HG03575 (cell line): ENCODE data around the gene DDC.
A peak's percentile ranks its signal among the peaks of the same experiment; 100 is the strongest.

Source experiments
- ATAC-seq: cut with Tn5 transposase; IDR thresholded peaks from one replicate; pipeline ENCODE4 v1.9.1; 2021; ENCODE audit not compliant: unreplicated experiment, insufficient number of reproducible peaks, low FRiP score; ENCODE audit errors: extremely low read depth

DDC gene, protein sequence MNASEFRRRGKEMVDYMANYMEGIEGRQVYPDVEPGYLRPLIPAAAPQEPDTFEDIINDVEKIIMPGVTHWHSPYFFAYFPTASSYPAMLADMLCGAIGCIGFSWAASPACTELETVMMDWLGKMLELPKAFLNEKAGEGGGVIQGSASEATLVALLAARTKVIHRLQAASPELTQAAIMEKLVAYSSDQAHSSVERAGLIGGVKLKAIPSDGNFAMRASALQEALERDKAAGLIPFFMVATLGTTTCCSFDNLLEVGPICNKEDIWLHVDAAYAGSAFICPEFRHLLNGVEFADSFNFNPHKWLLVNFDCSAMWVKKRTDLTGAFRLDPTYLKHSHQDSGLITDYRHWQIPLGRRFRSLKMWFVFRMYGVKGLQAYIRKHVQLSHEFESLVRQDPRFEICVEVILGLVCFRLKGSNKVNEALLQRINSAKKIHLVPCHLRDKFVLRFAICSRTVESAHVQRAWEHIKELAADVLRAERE

DNA sequence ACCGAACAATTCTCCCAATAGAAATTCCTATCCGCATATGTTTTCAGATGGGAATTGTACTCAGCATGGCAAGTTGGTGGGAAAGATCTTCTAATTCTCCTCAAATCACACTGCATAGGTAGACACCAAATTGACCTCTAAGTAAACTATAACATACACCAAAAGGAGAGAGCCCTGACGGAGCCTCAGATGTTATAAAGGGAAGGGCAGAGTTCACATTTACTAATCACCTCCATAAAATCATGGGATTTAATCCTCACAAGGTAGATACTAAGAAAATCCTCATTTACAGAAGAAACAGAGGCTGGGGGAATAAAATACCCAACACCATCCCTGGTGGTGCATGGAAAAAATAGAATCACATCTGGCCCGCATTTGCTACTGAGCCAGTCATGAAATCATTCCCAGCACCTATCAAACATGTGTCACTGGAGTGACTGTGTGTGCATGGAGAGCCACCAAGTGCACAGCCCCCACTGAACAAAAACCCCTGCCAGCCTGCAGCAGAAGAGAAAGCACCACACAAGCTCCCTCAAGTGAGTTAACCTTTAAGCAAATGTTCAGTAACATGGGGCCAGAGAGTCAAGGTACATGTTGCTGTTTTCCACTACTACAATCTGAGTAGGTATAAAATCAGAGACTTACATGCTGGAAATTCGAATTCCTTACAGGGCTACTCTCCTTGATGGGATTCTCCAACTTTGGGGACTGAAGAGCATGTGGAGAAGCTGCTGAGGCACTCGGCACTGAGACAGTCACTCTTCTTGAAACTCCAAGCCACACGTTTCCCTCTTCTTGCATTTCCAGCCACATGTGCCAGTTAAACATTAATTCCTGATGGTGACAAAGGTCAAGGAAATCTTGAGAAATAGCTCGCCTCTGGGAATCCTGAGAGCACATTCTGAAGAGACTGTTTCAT is at the start of gene DDC:
DDC (minus strand) TSS at position 766 of the 919 bp plus-strand sequence. CDS start 21,320 bp downstream, outside the sequence.
- no peak for ATAC-seq

DNA sequence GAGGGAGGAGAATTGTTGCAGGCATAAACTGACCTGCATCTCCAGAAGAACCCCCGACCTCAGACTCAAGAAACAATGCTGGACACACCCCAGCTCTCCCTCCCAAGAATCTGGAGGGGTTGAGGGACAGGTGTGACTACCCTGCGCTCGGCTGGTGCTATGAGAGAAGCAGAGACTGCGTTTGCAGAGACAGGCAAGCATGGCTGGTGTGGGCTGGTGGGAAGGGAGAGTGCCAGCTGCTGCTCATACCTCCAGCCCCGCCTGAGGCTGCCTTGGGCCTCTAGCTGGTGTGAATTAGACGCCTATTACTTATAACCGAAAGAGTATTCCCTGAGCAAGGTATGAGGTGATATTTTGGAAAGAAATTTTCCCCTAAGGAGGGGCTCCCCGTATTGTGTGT is 48.3 kb upstream of the DDC start:
- no peak for ATAC-seq

DNA sequence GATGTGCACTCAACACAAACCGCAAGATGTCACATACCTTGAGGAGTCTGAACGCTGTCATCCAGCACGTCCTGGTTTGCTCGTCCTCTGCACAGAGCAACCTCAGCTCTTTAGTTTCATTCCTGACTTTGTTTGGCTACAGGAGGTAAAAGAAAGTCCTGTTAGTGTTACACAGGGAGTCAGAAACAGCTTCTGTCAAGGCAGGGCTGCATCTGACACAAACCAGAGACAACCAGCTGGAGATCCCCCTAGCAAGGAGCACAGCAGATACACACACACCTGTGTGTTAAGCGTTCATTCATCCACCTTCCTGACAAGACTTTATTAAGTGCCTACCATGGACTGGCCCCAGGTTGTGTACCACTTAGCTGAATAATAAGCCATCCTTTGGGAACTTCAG is 47.5 kb upstream of the DDC start:
- ATAC-seq: no peak

DNA sequence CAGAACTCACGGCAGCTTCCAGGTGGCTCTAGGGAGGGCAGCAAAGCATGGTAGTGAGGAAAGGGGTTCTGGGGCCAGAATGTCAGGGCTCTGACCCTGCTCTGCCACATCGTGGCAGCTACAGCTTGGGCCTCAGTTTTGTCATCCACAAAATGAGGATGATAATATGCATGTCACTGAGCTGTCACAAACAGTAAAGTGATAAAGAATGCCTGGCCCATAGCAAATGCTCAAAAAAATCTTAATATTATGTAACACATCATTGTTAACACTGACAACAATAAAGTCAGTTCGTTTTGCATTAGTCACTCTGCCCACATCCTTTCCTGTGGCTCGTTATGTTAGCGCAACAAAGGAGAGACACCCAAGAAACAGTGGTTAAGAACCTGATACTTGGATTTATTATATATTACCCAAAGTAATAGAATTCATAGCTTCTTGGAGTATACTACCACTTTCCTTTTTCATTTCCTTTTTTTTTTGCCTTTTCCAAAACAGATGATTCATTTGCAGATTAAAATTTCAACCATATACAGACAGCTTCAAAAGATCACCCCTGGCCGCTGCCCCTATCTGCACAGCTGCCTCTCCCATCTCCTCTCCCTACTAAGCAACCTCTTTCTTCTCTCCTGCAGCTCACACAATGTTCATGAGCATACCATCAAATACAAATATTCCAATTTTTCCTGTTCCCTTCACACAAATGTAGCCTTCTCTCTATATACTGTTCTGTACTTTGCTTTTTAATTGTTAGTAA is 45.5 kb upstream of the DDC start:
- ATAC-seq: peak; percentile 45

DNA sequence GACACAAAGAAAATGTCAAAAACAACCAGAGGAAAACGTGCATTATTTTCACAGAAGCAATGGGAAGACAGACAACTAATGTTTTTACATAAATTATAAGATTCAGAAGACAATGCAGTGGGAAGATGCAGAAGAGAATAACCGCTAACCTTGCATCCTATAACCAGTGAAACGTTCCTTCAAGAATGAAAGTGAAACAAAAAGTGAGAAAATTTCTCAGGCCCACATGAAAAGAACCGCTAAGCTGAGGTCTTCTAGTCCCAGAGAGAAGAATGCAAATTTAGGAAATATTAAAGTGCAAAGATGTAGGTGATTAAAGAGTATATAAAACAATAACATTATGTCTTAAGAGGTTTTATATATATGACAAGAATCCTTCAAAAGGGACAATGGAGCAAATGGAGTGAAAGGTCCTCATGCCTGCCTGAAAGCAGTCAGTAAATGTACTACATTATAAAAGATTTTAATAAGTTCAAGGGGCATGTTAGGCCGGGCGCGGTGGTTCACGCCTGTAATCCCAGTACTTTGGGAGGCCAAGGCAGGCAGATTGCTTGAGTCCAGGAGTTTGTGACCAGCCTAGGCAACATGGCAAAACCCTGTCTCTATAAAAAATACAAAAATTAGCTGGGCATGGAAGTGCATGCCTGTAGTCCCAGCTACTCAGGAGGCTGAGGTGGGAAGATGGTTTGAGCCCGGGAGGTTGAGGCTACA is 43.1 kb upstream of the DDC start:
- no peak for ATAC-seq

DNA sequence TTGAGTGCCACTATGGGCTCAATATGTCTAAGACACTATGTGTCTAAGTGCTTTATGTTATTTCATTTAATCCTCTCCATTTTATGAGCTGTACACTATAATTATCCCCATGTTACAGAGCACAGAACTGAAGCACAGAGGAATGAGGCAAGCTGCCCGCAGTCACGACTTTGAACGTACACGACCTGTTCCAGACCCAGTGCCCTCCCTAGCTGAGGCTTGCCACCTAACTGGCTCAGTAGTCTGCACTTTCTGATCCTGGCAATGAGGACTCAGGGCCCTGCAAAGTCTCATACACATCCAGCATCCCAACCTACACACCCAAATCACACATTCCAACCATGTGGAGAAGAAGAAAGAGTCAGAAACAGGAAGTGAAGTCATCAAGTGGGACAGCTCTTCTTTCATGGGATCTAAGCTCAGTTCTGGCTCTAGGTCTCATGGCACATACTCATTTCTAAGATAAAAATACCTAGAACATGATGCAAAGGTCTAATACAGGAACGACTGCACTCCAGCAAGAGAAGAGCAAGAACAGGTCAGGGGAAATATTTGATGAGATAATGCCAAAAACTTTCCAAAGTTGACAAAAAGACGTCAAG is 42.4 kb upstream of the DDC start:
- ATAC-seq: no peak

DNA sequence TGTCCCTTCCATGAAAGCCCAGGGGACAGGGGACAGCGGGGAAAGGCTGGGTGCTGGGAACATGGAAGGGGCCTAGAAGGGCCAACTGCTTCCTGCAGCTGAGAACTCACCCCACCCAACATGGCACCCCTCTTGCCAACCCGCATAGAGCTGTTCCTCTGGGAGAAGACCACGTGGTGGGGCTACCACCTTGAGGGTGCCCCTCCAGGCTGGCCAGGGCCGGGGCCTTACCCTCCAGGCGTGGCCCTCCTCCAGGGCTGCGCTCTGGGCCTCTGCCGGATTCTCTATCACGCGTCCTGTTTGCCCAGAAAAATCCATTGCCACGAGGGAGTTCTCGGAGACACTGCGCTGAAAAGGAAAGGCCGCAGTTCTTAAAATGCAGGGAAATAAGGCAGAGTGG is 39.9 kb upstream of the DDC start:
- no peak for ATAC-seq

DNA sequence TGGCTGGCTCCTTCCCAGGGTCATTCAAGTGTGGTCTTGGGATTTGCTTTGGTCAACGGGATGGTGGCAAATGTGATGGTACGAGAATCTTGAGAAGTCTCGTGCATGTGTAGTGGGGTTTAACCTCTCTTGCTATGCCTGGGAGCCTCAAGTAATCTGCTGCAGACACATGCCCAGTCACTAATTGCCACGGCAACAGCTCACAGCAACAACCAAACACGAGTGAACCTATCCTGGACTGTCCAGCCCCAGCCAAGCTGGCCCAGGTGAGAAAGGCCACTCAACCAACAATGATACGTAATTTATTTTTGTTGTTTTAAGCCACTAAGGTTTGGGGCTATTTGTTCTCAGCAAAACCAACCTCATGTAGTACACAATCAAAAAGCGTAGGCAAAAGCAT is 38.1 kb upstream of the DDC start:
- ATAC-seq: no peak

DNA sequence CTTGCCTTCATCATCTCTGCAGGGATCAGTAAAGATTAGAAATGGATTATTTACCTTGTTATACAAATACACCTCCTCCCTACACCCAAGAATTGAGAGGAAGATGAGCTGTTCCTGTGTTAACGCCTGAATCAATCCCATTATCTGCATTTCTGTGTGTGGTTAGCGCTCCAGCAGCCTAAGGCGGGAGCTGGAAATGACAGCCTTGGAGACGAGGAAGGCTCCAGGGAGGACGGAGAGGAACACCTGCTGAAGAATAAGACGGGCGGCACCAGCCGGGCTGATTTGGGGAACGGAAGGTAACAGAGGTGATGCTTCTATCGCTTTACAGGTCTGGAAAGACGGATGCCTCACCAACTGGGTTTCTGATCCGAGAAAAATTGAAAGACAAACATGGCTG is 34.2 kb upstream of the DDC start:
- no peak for ATAC-seq

DNA sequence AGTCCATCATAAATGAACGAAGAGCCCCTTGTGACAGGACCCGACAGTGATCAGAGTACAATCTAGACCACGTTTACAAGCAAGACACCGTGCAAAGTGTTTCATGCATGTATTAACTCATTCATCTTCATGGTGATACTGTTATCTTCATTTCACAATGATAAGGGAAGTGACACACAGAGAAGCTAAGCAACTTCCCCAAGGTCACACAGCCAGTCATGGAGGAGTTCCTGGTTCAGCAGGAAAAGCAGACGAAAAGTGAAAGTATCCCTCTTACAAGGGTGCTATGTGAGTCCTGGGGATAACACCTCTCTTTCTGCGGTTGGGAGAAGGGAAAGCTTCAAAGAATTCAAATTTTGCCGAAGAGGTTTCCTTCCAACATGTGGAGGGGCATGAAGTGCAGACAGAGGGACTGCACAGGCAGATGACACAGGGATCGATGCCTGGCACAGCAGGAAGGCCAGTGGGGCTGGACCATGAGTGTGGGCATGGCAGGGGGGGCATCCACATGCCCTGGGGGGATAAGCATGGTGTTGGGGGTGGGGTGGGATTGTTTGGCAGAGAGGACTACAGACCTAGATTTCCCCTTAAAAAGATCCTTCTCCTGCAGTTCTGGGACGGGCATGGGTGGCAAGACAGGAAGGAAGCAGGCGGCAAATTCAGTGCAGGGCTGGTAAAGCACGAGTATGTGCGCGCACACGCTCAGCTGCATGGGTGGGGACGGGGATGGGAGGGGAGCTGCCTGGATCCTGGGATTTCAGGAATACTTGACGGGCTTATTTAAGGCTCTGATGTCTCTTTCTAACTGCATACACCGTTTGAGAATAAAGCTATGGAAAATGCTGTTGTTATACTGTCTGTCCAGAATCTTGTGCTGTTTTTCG is 33.5 kb upstream of the DDC start:
- no peak for ATAC-seq

DNA sequence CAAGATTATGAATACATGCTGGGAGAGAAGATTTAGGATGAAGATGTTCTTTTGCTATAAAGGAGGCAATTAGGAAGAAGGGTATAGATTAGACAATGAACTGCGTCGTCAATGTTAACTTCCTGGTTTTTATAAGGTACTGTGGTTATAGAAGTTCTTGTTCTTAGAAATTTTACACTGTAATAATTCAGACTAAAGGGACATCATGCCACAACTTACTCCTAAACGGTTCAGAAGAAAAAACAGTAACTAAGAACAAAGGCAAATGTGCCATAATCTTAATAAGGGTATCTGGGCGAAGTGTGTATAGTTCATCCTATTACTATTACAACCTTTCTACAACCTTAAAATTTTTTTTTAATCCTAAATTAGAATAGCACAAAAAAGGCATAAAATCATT is 31.3 kb upstream of the DDC start:
- no peak for ATAC-seq

DNA sequence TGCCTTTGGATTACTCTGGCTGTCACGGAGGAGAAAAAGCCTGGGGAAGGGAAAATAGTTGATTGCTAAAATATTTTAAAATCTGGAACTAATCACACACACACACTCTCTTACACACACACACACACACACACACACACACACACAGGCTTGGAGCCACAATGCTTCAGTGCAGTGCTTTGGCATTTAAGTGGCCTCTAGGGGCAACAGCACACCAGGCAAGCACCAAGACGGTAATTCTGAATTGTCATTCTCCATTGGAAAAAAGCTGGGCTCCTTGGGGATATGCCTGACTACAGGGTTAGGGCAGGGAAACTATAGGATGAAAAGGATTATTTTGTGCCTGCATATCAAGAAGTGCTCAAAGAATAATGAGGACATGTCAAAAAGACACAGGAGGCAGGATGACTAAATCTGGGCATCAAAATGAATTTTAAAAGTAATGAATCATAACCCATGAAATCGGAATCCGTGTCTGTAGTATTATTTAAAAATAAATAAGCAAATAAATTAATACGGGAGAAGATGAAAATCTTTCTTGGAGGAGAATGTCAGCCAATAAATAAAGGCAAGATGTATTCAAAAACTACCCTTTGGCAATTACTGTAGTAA is 30.4 kb upstream of the DDC start:
- ATAC-seq: no peak

DNA sequence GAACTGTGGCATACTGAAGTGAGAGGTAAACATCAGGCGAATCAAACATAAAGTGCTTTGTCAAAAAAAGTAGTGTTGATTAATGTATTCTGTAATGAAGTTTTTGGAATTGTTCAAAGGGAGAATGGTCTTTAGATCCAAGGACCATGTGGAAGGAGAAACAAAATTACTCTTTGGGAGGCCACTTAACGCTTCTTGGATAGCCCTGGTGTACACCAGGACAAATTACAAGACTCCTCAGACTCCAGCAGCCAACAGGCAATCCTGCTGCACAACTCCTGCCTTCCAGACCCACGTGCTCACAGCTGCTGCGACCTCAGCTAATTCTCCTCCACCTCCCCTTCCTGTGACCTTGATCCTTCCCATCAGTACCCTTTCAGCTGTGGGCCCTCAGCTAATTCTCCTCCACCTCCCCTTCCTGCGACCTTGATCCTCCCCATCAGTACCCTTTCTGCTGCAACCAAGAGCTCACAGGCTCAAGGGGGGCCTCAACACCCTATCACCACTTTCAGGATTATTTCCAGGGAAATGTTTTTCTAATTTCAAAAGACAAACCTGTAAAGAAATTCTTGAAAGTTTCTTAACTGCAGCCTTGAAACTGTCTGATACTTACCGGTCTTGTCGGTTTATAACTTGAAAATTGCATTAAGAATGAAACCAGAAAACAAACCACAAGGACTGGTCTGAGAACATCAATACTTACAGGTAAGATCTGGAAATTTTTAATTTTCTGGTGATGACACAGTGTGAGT is 29.7 kb upstream of the DDC start:
- ATAC-seq: no peak

DNA sequence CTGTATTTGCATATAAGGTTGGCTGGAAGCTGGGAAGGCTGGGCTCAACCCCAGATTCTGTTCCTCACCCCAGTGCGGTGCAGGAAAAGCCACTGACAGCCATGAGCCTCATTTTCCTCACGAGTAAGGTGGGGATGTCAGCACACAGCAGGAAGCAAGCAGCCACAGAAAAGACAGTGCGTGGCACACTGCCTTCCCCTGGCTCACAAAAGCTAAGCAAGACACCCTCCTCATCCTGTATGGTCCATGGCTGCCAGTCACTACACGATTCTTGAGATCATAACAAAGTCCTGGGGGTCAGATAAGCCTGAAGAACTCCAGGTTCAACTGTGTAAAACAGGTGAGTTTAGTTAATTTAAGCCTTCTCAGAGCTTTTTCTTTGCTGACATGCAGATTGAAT is 28.9 kb upstream of the DDC start:
- ATAC-seq: no peak

DNA sequence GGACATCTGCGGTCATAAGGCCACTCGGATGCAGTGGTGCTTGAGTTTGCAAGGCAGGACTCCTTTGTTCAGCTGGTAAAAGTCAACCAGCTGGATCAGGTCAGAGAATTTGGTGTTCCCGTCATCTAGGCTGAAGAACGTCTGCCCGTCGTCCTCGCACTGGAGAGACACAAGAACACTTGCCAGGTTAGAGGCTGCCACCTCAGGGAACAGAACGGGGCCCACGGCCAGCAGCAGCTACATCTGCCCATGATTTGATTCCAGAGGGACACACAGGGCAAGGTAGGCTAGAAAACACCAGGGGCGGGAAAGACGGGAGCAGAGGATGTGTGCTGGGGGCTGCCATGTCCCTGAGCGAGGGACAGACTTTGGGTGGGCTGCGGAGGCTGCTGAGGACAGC is 27.7 kb upstream of the DDC start:
- ATAC-seq: no peak
